ENCODE measurements around the gene DNMT3A.

DNMT3A gene

GRCh38 chr2:25301453-25302352, 40.0 kb downstream of the DNMT3A start:
- POLR2A ChIA-PET = no interaction called here
- H3K4me3 ChIP-seq (ENCODE audit: low read depth, low read length) = no peak overlapping the region
- CTCF ChIA-PET = interaction anchor here (1.0 to 2.2 kb wide), 4 partner anchors 24 to 266 kb away, joined by 3 to 6 read pairs (median 4); no protein-coding TSS in a partner anchor
- no peak for TF ChIP-seq CTCF (IDR thresholded peaks at IDR 0.05; ENCODE audit: insufficient read depth, low read length, missing control alignments)
- DNase-seq (ENCODE audit: low read depth, low spot score) = peak; percentile 31

GRCh38 chr2:25300001-25300400, 41.7 kb downstream of the DNMT3A start:
- CTCF ChIA-PET = interaction anchor here (0.6 kb wide), 1 partner anchor 9 kb away, joined by 4 read pairs; no protein-coding TSS in a partner anchor
- no peak for TF ChIP-seq CTCF (IDR thresholded peaks at IDR 0.05; ENCODE audit: insufficient read depth, low read length, missing control alignments)
- no peak for DNase-seq (ENCODE audit: low read depth, low spot score)
- no peak overlapping the region for H3K4me3 ChIP-seq (ENCODE audit: low read depth, low read length)
- POLR2A ChIA-PET = no interaction called here

- ChIA-PET CTCF (no interaction called here), POLR2A (no interaction called here)
- no peak overlapping the region for H3K4me3 ChIP-seq (ENCODE audit: low read depth, low read length)
- TF ChIP-seq CTCF (IDR thresholded peaks at IDR 0.05; ENCODE audit: insufficient read depth, low read length, missing control alignments) = no peak
- no peak for DNase-seq (ENCODE audit: low read depth, low spot score)
Observed at GRCh38 chr2:25298776-25299431, 42.8 kb downstream of the DNMT3A start.

- DNase-seq (ENCODE audit: low read depth, low spot score) = no peak
- no peak overlapping the region for H3K4me3 ChIP-seq (ENCODE audit: low read depth, low read length)
- ChIA-PET POLR2A (no interaction called here), CTCF (no interaction called here)
- TF ChIP-seq CTCF (IDR thresholded peaks at IDR 0.05; ENCODE audit: insufficient read depth, low read length, missing control alignments) = no peak
Observed at GRCh38 chr2:25297738-25298137, 44.0 kb downstream of the DNMT3A start.

GRCh38 chr2:25295621-25296020, 46.1 kb downstream of the DNMT3A start:
- H3K4me3 ChIP-seq (ENCODE audit: low read depth, low read length) = no peak overlapping the region
- CTCF ChIA-PET = no interaction called here
- no peak for TF ChIP-seq CTCF (IDR thresholded peaks at IDR 0.05; ENCODE audit: insufficient read depth, low read length, missing control alignments)
- no peak for DNase-seq (ENCODE audit: low read depth, low spot score)
- POLR2A ChIA-PET = no interaction called here
